ENCODE data around the gene DAPL1.

DAPL1 gene

GRCh38 chr2:158809816-158810215 is 14.7 kb downstream of the DAPL1 start:
- H3K27me3 ChIP-seq (ENCODE audit: control insufficient read depth, insufficient read depth, low read length) = no peaks in the 10 kb centered on the region
- H3K4me1 ChIP-seq (ENCODE audit: control insufficient read depth, insufficient read depth, low read length) = no peaks in the 10 kb centered on the region
- no peak overlapping the region for H3K27ac ChIP-seq (ENCODE audit: low read depth, low read length)
- H3K4me3 ChIP-seq (ENCODE audit: low read length) = no peak overlapping the region
- no peaks in the 10 kb centered on the region for H3K36me3 ChIP-seq (ENCODE audit: control insufficient read depth, insufficient read depth, low read length)
- H3K9ac ChIP-seq (ENCODE audit: low read length) = no peak overlapping the region

DNA sequence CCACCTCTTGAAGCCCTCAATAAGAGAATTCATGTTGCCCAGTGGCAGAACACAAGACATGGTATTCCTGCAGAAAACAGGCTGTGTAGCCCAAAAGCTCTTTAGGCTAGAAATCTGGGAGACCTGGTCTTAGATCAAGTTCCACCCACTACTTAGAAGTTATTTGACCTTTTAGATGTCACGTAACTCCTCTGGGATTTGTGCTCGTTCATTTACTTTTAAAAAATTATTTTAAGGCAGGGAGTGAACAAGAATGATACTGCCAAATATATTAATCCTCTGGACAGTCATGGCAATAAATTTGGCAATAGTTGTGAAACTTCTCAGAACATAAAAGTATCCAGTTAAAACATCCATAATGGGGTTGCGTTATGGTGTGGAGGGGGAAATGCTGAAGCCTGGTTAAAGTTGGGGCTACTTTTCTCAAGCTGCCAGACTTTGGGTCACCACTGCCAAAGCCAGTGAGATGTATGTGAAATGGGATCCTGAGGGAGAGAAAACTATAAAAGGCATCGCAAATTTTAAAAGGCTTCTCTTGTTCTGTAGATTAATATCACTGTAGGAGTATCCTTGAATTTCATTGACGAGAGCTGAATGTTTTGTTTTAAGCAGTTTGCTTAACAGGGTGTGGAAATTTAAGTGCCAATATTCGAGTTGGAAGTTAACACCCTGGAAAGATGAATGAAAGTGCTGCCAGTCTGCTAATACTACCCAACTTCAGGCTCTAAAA is 15.8 kb downstream of the DAPL1 start:
- no peaks in the 10 kb centered on the region for H3K36me3 ChIP-seq (ENCODE audit: control insufficient read depth, insufficient read depth, low read length)
- H3K27ac ChIP-seq (ENCODE audit: low read depth, low read length) = no peak overlapping the region
- H3K4me3 ChIP-seq (ENCODE audit: low read length) = no peak overlapping the region
- H3K27me3 ChIP-seq (ENCODE audit: control insufficient read depth, insufficient read depth, low read length) = no peaks in the 10 kb centered on the region
- H3K9ac ChIP-seq (ENCODE audit: low read length) = no peak overlapping the region
- no peaks in the 10 kb centered on the region for H3K4me1 ChIP-seq (ENCODE audit: control insufficient read depth, insufficient read depth, low read length)

DNA sequence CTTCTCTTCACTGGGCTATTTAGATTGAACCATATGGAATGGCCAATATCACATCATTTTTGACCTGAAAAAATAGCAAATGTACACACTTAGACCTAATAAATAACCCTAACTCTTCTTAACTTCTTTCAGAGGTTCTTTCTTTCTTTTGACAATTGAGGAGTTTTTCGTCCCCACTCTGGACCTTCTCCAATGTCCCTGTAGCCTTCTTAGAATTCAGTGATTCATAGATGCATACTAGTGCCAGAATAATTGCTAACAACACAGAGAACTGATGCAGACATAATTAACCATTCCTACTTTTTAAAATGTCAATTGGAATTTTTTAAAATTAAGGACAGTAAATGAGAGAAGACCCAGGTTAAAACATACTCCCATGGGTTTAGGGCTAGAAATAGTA is 20.0 kb downstream of the DAPL1 start:
- Histone ChIP-seq H3K9ac (ENCODE audit: low read length) (no peak overlapping the region), H3K27me3 (ENCODE audit: control insufficient read depth, insufficient read depth, low read length) (no peaks in the 10 kb centered on the region), H3K36me3 (ENCODE audit: control insufficient read depth, insufficient read depth, low read length) (no peaks in the 10 kb centered on the region), H3K4me1 (ENCODE audit: control insufficient read depth, insufficient read depth, low read length) (no peaks in the 10 kb centered on the region), H3K27ac (ENCODE audit: low read depth, low read length) (no peak overlapping the region), H3K4me3 (ENCODE audit: low read length) (no peak overlapping the region)

- Histone ChIP-seq H3K27me3 (ENCODE audit: control insufficient read depth, insufficient read depth, low read length) (no peaks in the 10 kb centered on the region), H3K36me3 (ENCODE audit: control insufficient read depth, insufficient read depth, low read length) (no peaks in the 10 kb centered on the region), H3K4me3 (ENCODE audit: low read length) (no peak overlapping the region), H3K4me1 (ENCODE audit: control insufficient read depth, insufficient read depth, low read length) (no peaks in the 10 kb centered on the region), H3K9ac (ENCODE audit: low read length) (no peak overlapping the region), H3K27ac (ENCODE audit: low read depth, low read length) (no peak overlapping the region)
These were observed 20.5 kb downstream of the DAPL1 start for GRCh38 chr2:158815658-158816057.

DNA sequence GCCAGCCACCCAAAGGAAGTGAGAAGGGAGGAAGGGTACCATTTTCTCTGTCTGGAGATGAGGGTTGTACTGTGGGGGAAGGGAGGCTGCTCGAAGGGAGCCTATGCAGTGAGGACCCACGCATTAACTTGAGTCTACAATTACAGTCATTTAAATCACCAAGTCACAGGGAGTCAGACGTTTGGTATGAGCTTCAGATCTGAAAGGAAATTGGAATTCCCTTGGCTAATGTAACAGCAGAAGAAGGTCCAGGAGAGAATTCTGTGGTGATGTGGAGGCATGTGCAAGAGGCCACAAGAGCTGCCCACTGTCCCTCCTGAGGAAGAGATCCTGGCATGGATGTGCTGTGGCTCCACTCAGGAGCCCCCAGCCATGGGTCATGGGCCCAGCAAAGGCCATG is 22.5 kb downstream of the DAPL1 start:
- Histone ChIP-seq H3K4me3 (ENCODE audit: low read length) (no peak overlapping the region), H3K27ac (ENCODE audit: low read depth, low read length) (no peak overlapping the region), H3K27me3 (ENCODE audit: control insufficient read depth, insufficient read depth, low read length) (no peaks in the 10 kb centered on the region), H3K36me3 (ENCODE audit: control insufficient read depth, insufficient read depth, low read length) (no peaks in the 10 kb centered on the region), H3K9ac (ENCODE audit: low read length) (no peak overlapping the region), H3K4me1 (ENCODE audit: control insufficient read depth, insufficient read depth, low read length) (no peaks in the 10 kb centered on the region)

GRCh38 chr2:158818511-158818910 is 23.4 kb downstream of the DAPL1 start:
- Histone ChIP-seq H3K36me3 (ENCODE audit: control insufficient read depth, insufficient read depth, low read length) (no peaks in the 10 kb centered on the region), H3K9ac (ENCODE audit: low read length) (no peak overlapping the region), H3K27ac (ENCODE audit: low read depth, low read length) (no peak overlapping the region), H3K4me1 (ENCODE audit: control insufficient read depth, insufficient read depth, low read length) (no peaks in the 10 kb centered on the region), H3K27me3 (ENCODE audit: control insufficient read depth, insufficient read depth, low read length) (no peaks in the 10 kb centered on the region), H3K4me3 (ENCODE audit: low read length) (no peak overlapping the region)

DNA sequence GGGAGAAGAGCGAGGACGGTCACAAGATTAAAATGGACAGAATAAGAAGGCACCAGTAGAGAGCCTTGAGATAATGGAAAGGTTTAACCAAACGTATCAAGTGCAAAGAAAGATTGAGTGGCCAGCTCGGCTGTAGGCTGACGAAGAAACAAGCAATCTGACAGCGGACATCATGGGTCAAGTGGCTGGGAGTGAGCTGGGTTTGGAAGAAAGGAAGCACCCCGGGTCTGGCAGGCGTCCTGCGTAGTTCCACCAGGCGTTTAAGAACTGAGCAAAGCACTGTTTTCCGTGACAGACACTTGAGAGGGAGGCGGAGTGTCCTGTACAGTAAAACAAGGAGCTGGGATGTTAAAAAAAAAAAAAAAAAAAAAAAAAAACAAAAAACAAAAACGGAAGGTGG is 27.1 kb downstream of the DAPL1 start:
- Histone ChIP-seq H3K9ac (ENCODE audit: low read length) (no peak overlapping the region), H3K4me1 (ENCODE audit: control insufficient read depth, insufficient read depth, low read length) (no peaks in the 10 kb centered on the region), H3K27ac (ENCODE audit: low read depth, low read length) (no peak overlapping the region), H3K4me3 (ENCODE audit: low read length) (no peak overlapping the region), H3K36me3 (ENCODE audit: control insufficient read depth, insufficient read depth, low read length) (no peaks in the 10 kb centered on the region), H3K27me3 (ENCODE audit: control insufficient read depth, insufficient read depth, low read length) (no peaks in the 10 kb centered on the region)

GRCh38 chr2:158823486-158824237 is 28.5 kb downstream of the DAPL1 start:
- H3K4me3 ChIP-seq (ENCODE audit: low read length) = no peak overlapping the region
- H3K27me3 ChIP-seq (ENCODE audit: control insufficient read depth, insufficient read depth, low read length) = no peaks in the 10 kb centered on the region
- H3K9ac ChIP-seq (ENCODE audit: low read length) = no peak overlapping the region
- H3K36me3 ChIP-seq (ENCODE audit: control insufficient read depth, insufficient read depth, low read length) = no peaks in the 10 kb centered on the region
- no peak overlapping the region for H3K27ac ChIP-seq (ENCODE audit: low read depth, low read length)
- no peaks in the 10 kb centered on the region for H3K4me1 ChIP-seq (ENCODE audit: control insufficient read depth, insufficient read depth, low read length)

DNA sequence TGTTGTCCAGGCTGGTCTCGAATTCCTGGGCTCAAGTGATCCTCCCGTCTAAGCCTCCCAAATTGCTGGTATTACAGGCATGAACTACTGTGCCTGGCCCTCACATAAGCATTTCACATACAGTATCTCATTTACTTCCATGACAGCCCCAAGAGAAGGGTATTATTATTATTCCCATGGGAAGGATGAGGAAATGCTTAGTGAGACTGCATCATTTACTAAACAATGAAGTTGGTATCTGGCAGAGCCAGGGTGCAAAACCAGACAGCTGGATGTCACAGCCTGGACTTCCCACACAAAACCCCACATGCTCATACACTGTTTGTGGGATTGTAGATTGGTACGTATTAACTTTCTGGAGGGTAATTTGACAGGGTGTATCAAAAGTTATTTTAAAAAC is 29.9 kb downstream of the DAPL1 start:
- no peak overlapping the region for H3K9ac ChIP-seq (ENCODE audit: low read length)
- no peak overlapping the region for H3K4me3 ChIP-seq (ENCODE audit: low read length)
- H3K4me1 ChIP-seq (ENCODE audit: control insufficient read depth, insufficient read depth, low read length) = no peaks in the 10 kb centered on the region
- H3K27ac ChIP-seq (ENCODE audit: low read depth, low read length) = no peak overlapping the region
- H3K36me3 ChIP-seq (ENCODE audit: control insufficient read depth, insufficient read depth, low read length) = no peaks in the 10 kb centered on the region
- no peaks in the 10 kb centered on the region for H3K27me3 ChIP-seq (ENCODE audit: control insufficient read depth, insufficient read depth, low read length)

GRCh38 chr2:158826965-158827364 is 31.8 kb downstream of the DAPL1 start:
- H3K36me3 ChIP-seq (ENCODE audit: control insufficient read depth, insufficient read depth, low read length) = no peaks in the 10 kb centered on the region
- no peak overlapping the region for H3K9ac ChIP-seq (ENCODE audit: low read length)
- no peak overlapping the region for H3K27ac ChIP-seq (ENCODE audit: low read depth, low read length)
- no peak overlapping the region for H3K4me3 ChIP-seq (ENCODE audit: low read length)
- no peaks in the 10 kb centered on the region for H3K4me1 ChIP-seq (ENCODE audit: control insufficient read depth, insufficient read depth, low read length)
- no peaks in the 10 kb centered on the region for H3K27me3 ChIP-seq (ENCODE audit: control insufficient read depth, insufficient read depth, low read length)

GRCh38 chr2:158828378-158829164 is 33.5 kb downstream of the DAPL1 start:
- no peak overlapping the region for H3K4me3 ChIP-seq (ENCODE audit: low read length)
- H3K36me3 ChIP-seq (ENCODE audit: control insufficient read depth, insufficient read depth, low read length) = no peaks in the 10 kb centered on the region
- no peak overlapping the region for H3K9ac ChIP-seq (ENCODE audit: low read length)
- H3K27me3 ChIP-seq (ENCODE audit: control insufficient read depth, insufficient read depth, low read length) = no peaks in the 10 kb centered on the region
- no peak overlapping the region for H3K27ac ChIP-seq (ENCODE audit: low read depth, low read length)
- H3K4me1 ChIP-seq (ENCODE audit: control insufficient read depth, insufficient read depth, low read length) = no peaks in the 10 kb centered on the region

GRCh38 chr2:158829167-158829566 is 34.0 kb downstream of the DAPL1 start:
- no peaks in the 10 kb centered on the region for H3K36me3 ChIP-seq (ENCODE audit: control insufficient read depth, insufficient read depth, low read length)
- H3K9ac ChIP-seq (ENCODE audit: low read length) = no peak overlapping the region
- H3K4me3 ChIP-seq (ENCODE audit: low read length) = no peak overlapping the region
- H3K27me3 ChIP-seq (ENCODE audit: control insufficient read depth, insufficient read depth, low read length) = no peaks in the 10 kb centered on the region
- H3K4me1 ChIP-seq (ENCODE audit: control insufficient read depth, insufficient read depth, low read length) = no peaks in the 10 kb centered on the region
- no peak overlapping the region for H3K27ac ChIP-seq (ENCODE audit: low read depth, low read length)

Measured in rectal smooth muscle tissue (tissue), 1 donor.